ENCODE data around the gene ZNF506.
"Not testable (repeated sequence)": the region's sequence is repeated elsewhere in the genome, so short reads cannot be mapped to it uniquely, and the experiment has no call there.

The ZNF506 gene

DNA sequence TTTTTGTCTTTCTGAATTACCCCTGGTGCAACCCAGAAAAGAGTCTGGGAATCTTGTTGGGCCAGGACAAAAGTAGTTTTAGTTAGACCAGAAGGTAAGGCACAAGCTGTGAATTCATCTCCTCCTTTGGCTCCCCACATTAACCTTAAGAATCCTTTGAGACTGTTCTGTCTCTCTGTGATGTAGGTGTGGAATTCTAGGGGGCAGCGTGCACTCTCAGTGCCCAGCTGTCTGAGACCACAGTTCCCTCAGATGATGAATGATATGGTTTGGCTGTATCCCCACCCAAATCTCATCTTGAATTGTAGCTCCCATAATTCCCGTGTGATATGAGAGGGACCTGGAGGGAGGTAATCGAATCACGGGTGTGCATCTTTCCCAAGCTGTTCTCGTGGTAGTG lies 43.9 kb downstream of the ZNF506 start:
- DNase-seq = no peak

DNA sequence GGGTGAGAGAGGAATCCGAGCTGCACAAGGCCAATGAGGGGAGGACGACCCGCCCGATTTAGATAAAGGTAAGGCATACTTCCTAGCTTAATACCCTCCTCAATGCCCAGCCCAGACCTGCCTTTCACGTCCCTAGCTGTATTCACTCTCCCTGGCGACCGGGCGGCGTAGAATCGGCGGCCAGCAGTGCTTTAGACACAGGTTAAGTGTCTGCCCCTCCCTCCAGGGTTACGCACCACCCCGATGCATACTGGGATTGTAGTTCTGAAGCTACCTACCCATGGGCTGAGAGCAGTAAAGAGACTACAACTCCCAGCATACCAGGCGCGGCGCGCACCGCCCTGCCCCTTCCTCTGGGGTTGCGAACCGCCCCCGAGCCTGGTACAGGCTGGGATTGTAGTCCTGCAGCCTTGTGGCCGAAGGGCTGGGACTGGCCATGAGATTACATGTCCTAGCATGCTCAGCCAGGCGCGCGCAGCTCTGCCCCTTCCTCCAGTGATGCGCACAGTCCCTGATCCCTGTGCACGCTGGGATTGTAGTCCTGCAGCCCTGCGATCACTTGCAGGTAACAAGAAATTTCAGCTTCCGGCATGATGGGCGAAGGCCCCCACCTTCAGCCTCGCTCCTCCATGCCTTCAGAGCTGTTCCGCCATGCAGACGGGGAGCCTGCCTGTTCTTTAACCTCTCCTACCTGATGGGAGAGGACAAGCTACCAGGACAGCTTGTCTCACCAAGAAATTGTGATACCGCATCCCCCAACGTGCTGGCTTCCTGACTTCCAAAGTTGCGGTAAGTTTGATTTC lies 45.1 kb downstream of the ZNF506 start:
- peak; percentile 95 for DNase-seq

GRCh38 chr19:19775891-19776205 lies 45.7 kb downstream of the ZNF506 start:
- no peak for DNase-seq

DNA sequence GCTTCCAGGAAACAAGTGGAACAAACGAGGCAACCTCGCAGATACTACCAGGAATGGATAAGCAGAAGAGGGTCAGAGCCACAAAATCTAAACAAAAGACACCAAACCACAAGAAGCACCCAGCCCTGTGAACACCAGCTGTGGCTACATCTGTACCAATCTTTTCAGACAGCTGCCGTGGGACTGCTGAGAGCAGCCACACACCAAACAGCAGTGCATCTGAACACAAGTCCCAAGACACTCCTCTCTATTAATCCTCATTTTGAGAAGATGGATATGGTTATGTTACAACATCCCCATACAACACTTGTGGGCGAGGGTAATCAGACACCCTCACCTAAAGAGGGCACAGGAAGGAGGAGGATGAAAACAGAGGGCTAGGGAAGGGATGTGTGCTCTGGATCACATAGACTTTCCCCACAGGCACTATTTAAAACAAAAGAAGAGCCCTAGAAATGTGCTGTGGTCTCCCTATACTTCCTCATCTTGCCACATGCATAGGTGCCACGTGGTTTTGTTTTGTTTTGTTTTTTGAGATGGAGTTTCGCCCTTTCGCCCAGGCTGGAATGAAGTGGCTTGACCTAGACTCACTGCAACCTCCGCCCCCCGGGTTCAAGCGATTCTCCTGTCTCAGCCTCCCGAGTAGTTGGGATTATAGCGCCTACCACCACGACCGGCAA lies 47.1 kb downstream of the ZNF506 start:
- no peak for DNase-seq

GRCh38 chr19:19771963-19772362 lies 49.6 kb downstream of the ZNF506 start:
- DNase-seq = not testable (repeated sequence)

GRCh38 chr19:19769971-19770370 lies 51.6 kb downstream of the ZNF506 start:
- not testable (repeated sequence) for DNase-seq

DNA sequence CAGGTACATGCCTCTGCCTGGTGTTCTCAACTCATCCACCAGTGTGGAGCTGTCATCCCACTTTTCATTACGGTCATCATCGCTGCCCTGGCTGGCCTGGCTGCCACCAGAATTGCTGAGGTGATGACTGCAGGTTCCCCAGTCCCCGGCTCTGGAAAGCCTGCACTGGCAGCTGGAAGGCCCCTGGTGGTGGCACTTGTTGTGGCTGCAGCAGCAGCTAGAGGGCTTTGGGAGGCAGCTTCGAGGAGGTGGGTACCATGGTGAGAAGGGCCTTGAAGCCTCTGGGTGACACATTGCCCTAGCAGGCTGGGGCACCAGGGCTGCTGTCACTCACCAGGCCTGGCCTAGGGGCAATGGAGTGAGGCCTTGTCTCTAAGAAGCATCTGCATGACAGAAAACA lies 63.4 kb downstream of the ZNF506 start:
- no peak for DNase-seq

DNA sequence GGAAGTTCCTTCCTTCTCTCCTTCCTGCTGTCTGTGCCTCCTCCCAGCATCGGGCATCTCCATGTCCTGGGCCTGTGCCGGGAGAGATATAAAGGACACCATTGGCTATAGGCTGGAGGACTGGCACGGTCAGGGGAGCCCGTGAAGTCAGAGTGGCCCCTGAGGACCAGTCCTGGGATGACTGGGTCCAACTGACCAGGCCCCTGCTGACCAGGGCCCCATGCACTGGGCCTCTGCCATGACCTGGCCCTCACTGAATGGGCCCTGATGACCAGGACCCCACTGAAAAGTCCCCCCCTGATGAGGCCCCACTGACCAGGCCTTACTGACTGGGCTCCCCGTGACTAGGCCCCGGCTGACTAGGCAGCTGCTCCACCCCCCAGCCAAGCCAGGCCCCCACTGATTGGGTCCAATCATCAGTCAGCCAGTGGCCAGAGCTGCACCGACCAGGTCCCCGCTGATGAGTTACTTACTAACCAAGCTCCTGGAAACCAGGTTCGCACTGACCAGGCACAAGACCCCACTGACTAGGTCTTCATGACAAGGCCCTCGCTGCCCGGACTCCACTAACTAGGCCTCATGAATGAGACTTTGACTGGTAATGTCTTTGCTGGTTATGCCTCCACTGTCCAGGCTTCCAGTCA lies 68.7 kb downstream of the ZNF506 start:
- no peak for DNase-seq

DNA sequence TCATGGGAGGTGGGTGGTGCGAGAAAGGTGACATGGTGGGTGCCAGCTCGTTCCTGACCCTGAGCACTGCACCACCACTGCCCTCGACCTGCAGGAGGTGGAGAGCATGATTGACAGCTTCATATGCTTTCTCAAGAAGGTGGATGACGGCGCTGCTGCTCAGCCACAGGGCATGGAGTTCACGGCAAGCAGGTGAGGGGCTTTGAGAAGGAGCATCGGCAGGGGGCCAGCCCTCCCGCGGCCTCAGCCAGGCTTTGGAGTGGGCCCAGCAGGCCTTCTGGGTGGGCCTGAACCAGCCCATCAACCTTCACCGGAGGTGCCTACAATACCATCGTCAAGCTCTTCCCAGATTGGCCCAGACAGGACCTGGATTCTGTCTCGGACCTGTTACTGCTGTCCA lies 69.7 kb downstream of the ZNF506 start:
- no peak for DNase-seq

DNA sequence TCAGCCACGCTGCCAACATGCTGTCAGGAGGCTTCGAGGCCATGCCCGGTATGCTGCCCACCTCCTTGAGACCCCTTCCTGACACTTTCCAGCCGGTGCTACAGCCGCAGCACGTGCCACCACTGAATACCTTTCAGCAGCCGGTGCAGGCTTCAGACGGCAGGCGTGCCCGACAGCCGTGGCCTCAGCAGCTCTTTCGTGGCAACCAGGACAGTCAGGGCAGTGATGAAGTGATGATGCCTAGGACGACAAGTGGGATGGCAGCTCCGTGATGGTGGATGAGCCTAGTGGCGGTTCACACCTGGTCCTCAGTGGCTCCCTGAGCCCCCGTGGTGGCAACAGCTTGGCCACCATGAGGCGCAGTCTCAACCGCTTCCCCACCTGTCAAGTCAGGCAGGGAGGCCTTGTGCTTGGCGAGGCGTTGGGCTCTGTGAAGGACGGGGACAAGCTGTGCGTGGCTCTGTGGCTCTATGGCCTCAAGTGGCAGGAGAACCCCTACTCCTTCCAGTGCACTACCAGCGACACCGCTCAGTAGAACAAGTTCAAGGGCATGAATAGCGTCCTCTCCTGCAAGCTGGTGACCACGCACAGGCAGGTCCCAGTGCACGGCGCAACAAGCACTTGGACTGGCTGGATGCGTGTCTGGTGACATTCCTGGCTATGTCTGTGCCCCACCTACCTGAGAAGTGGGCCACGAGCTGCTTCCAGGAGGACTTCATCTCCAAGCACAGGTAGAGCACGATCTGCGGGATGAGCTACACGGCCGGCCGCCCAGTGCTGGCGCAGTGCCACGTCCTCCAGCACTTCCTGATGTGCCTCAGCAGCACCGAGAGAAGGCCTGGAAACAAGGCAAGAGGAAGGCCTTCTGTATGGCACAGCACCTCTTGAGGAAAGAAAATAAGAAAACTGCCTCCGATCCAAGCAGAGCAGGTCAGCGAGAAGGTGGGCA lies 70.4 kb downstream of the ZNF506 start:
- no peak for DNase-seq

DNA sequence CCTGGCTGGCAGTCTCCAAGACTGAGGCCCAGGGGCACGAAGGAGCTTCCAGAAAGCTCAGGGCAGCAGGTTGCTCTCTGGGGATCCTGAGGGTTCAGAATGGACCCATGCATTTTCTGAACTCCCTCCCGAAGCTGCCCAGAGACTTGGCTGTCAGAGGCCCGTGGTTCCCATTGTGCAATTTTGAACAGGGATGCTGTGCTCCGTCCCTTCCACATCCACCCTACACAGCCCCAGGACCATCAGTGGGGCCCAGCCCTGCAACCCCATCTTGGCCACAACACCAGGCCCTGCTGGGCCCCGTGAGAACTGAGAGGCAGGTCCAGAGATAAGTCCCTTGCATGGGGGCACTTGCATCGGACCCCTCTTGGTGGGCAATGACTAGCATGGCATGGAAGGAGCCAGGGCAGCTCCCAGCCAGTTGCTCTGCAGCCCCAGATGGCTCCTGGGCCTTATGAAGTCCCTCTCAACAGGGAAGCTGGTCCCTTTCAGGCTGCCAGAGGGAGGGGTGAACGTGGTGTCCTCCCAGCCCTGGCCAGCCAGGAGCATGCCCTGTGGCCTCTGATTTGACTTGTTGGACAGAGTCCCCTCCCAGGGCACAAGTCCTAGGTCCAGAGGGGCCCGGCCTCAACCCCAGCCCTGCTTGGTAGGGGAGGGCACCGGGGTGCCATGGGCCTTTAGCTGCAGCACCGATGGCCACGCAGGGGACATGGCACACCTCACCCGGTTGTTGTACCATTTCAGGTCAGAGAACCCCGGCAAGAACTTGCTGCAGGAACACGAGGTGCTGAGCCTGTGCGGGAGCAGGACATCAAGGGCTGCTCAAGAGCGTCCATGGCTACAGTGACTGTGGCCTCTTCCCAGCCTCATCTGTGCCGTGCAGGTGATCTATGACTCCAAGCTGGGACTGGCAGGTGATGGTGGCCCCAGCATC lies 71.4 kb downstream of the ZNF506 start:
- no peak for DNase-seq

DNA sequence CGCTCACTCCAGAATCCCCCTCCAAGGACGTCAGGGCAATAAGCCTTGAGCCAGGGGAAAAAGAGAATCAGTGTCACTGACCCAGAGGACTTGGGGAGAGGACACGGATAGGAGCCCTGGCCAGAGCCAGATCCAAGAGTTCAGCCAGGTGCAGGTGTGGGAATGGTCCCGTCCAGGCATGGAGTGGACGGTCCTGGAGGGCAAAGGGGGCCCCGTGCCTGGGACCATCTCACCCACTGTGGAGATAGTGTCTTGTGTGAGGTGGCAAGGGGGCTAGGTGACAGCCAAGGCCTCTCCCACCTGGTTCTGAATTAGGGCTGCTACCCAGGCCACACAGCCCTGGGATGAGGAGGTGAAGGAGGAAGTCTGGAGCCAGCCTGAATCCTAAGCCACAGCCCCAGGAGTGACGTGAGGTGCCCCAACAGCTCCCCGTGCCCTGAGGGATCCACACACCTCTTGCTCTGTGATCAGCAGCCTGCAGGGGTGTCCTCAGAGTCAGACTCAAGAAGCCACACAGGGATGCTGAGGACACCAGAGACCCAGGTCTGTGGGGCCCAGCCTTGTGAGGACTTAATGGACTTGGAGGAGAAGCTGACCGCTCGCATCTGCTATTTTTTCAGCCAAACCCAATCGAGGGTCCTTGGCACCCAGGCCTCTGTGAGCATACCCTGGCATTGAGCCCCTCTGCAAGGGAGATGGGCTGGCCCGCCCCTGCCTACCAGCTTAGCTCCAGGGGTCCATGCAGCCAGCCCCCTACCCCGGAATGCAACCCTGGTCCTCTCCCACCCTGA lies 72.2 kb downstream of the ZNF506 start:
- no peak for DNase-seq

GRCh38 chr19:19748249-19748938 lies 73.2 kb downstream of the ZNF506 start:
- DNase-seq = no peak

- DNase-seq = no peak
Observed at GRCh38 chr19:19747357-19748220, 74.0 kb downstream of the ZNF506 start.

DNA sequence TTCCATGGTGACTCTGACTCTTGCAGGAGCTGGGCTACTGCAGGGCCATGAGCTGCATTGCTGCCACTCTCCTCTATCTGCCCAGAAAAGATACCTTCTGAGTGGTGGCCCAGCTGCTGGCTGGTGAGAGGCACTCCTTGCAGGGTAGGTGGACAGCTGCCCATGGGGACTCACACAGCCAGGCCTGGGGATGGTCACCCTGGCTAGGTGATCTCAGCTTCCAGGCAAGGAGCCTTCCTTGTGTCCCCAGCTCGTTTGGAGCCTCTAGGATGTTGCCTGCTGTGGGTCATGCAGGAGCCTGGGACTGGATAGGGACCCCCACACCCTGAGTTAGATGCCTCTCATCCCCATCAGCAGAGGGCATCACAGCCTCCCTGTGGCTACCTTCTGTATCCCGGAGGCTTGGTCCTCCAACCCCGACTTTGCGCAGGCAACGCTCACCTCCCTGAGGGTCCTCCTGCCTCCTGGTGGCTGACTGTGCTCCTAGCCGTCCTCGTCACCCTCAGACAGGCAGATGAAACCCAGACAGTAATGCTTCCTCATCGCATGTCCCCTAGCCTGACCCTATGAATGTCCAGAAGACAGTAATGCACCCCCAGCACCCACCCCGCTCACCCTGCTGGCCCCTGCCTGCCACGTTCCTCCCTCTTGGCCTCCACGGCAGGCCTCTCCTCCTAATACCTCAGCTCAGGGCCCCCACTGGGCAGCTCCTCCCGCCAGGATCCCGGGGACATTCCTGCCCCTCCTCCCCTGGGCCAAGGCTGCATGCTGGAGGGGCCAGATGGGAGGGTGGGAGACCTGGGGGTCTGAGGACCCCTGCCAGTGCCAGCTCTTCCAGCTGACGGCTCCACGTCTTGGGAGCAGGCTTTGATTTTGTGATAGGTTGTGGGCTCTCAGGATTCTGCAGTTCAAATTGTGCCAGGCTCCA lies 75.0 kb downstream of the ZNF506 start:
- no peak for DNase-seq

DNA sequence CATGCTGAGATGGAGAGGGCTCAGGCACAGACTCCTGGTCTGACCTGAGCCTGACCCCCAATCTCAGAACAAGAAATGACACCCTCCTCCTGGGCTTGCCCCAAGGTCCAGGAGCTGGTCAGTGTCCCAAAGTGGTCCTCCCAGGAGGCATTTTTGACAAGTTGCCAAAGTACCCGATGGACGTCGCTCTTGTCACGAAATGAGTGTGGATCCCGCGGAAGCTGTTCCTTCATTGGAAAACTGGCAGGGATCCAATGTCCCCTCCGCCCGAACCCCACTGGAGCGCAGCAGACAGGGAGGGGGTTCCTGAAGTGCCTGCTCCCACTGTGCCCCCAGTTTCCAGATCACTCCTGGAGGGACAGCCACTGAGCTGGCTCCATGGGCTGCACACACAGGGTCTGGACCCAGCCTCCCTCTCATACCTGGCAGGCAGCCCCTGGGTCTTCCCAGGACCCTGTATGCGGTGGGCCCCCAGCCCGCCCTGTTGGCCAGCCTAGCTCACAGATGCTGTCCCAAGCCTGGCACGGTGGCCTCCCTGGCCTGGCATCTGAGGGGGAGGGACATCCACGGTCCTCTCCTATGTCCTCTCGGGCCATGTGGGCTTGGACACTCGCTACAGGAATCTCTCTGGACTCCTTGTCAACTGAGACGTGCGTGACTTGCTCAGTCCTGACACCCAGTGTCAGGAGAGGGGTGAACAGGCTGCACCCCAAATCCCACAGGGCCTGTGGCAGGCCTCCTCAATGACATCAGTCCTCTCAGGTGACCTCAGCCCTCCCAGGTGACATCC lies 75.9 kb downstream of the ZNF506 start:
- no peak for DNase-seq

- DNase-seq = no peak
Observed at GRCh38 chr19:19744641-19745040, 76.9 kb downstream of the ZNF506 start.
